SW480 (cell line): ENCODE measurements around the gene PAQR3.
"Not testable (repeated sequence)": the region's sequence is repeated elsewhere in the genome, so short reads cannot be mapped to it uniquely, and the experiment has no call there.

Source experiments
- DNase-seq: peaks from one replicate; pipeline ENCODE4 v3.0.0-alpha.2; 2016; ENCODE audit warnings: low spot score

PAQR3 gene

DNA sequence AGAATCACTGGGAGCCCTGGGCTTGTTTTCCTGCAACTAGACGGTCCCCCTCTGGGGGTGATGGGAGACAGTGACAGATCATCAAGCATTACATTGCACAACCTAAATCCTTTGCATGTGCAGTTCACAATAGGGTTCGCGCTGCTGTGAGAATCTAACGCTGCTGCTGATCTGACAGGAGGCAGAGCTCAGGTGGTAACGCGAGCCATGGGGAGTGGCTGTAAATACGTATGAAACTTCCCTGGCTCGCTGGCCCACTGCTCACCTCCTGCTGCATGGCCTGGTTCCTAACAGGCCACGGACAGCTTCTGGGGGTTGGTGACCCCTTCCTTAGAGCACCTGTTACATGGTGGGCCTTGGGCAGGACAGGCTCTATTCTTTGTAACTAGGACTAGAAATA lies 10.4 kb downstream of the PAQR3 start:
- DNase-seq = no peak

DNA sequence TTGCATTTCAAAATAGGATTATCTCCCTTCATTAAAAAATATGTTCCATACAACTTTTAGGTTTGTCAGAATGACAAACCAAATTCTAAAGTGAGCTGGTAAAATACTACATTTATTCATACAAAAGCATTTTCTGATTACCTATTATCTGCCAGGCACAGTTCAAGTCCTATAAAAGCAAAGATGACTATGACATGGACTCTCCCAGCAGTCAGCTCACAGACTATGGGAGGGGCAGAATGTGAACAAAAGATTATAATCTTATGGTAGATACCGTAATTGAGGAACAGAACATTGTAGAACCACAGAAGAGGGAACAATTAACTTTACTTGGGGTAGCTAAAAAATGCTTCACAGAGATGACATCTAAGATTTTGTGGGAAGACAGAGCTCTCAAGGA lies 12.4 kb downstream of the PAQR3 start:
- DNase-seq = no peak

DNA sequence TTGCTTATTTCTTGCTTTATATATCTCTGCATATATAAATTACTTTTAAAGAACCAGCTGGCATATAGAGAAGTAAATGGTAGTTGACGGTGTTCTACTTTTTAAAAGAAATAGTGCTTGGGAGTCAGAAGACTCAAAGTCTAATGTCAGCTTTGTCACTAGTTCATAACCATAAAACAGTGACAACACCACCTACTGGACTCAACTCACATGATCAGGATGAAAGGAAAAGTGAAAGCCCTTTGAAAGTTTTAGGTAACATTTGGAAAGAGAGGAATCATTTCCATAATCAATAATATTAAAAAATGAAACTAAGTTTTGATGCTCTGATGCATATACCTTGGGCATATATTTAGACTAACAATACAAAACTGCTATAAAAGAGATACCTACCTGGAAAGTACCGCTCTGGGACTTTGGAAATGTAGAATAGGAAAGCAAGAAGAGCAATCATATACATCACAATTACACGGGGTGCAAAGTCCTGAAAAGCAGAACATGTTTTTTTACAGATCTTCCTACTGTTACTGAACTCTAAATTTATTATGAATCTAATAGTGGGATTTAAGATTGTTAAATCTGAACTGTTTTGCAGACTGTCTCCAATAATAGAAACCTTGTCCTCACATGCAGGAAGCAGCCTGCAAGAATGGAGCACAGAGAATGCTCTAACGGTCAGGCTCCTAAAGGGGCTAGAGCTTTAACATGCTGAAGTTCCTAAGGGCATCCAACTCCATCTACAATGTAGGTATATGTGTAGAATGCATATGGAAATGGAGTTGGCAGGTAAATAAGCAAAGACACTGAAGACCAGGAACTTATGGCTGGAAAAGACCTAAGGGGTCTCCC lies 15.6 kb downstream of the PAQR3 start:
- DNase-seq = no peak

DNA sequence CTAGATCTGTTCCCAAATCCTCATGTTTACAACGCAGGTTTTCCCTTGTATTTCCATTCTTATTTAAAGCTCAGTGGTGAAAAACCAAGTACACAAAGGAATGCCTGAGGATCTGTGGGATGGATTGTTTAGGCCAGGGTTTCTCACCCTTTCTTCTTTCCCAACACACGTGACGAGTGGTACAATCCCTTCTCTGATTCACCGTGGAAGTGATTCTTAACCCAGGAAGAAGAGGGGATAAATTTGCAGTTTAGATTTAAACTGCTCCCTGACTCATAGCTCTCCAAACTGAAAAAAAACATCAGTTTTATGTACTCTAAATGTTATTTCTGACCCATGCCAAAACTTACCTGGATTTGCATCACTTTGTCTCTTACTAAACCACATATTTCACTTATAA lies 17.0 kb downstream of the PAQR3 start:
- DNase-seq = no peak

DNA sequence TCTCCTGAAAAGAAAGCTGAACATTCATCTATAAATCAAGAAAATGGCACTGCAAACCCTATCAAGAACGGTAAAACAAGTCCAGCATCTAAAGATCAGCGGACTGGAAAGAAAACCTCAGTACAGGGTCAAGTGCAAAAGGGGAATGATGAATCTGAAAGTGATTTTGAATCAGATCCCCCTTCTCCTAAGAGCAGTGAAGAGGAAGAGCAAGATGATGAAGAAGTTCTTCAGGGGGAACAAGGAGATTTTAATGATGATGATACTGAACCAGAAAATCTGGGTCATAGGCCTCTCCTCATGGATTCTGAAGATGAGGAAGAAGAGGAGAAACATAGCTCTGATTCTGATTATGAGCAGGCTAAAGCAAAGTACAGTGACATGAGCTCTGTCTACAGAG lies 28.6 kb downstream of the PAQR3 start:
- no peak for DNase-seq

DNA sequence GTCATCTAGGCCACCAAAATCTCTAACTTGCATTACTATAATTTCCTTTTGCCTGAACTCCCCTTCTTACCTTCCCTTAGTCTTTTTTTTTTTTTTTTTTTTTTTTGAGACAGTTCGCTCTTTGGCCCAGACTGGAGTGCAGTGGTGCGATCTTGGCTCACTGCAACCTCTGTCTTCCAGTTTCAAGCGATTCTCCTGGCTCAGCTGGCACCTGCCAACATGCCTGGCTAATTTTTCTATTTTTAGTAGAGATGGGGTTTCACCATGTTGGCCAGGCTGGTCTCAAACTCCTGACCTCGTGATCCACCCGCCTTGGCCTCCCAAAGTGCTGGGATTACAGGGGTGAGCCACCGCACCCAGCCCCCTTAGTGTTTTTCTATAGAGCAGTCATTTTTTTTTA lies 30.3 kb downstream of the PAQR3 start:
- not testable (repeated sequence) for DNase-seq

DNA sequence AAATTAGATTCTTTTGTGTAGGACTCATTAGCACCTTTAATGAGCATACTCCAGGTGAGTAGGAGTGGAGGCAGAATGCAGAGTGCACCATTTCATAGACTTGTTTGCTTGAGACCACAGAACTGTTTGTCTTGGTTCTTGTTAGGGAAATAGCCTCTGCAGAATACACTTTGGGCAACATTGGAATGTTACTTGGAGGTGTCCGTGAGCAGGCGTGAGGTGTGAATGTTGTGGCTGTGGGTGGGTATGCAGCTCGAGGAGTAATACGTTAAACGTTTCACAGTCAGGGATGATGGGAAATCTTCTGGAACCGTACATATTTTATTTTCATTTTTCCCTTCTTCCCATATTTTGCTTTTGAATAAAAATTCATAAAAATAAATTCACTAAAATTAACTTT lies 31.6 kb downstream of the PAQR3 start:
- no peak for DNase-seq

DNA sequence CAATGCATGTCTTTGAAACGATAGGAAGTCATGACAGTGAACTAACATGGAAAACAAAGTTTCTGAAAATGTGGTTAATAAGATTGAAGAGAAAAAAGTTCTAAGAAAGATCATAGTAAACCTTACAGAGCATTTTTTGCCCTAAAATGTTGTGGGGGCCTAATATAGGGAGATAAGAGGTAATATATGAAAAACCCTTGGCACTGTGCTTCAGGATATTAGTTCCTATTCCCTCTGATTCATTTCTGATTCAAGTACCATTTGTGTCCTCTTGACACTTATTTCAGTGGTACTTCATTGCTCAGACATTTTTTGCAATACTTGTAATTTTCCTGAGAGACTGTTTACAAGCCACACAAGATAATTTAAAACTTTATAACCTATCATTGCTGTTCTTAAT lies 35.1 kb downstream of the PAQR3 start:
- DNase-seq = no peak

DNA sequence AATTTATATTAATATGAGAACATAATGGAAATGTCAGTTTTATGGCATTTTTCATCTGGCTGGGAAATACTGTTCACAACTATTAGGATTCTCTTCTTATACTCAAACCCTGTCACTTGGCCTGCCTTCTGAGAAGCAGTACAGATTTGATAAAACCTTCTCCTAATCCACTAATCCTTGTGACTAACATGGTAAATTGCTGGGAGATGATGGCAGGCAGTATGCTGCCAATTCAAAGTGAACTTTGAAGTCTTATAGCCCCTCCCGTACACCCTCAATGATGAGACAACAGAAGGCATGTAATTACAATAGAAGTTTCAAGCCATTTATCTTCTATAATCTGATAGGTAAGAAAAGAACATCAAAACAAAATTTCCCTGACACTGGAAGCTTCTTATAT lies 36.9 kb downstream of the PAQR3 start:
- no peak for DNase-seq

DNA sequence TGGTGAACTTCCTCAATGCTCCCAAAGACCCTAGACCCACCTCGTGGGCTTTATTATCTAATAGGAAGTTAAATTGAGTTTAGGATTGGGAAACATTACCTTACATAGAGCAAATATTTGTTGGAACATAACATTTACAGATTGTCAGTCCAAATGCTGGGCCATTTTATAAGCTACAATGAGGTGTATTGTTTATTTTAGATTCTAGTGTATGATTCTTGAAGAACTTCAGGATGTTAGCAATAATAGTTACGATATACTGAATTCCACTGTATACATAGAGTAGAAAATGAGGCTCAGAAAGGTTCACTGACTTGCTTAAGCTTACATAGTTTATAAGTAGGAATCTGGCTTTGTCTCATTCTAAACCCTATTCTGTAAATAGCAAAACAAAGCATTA lies 37.4 kb downstream of the PAQR3 start:
- no peak for DNase-seq

DNA sequence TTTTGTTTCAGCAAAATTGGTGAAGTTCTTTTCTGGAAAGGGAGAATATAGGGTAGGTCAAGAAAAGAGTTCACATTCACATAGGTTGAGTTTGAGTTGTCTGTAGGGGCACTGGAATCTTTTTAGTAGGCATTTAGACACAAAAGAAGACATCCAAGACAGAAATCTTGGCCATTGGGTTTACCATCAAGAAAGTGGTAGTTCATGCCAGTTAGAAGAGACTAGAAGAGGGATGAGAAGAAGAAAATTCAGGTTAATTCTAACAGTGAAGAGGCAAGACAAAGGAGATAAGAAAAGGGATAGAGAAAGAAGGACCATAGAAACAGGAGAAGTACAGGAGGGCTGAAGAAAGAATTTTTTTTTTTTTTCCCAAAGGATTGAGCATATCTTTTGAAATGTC lies 39.9 kb downstream of the PAQR3 start:
- no peak for DNase-seq

DNA sequence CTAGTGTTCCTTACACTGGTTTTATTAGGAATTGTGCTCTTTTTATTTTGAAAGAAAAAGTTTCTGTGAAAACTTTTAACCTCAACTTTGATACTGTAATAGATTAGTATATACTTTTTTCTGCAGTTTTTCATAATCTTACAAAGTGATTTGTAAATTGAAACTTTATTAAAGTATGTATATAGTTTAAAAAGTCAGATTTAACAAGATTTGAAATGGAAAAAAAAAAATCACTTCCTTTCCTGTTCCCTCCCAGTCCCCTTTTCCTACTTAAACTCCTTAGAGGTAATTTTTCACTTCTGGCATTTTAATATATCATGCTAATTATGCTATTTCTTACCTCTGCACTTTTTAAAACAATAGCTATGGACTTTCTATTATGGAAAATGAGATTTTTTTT lies 49.3 kb downstream of the PAQR3 start:
- no peak for DNase-seq

DNA sequence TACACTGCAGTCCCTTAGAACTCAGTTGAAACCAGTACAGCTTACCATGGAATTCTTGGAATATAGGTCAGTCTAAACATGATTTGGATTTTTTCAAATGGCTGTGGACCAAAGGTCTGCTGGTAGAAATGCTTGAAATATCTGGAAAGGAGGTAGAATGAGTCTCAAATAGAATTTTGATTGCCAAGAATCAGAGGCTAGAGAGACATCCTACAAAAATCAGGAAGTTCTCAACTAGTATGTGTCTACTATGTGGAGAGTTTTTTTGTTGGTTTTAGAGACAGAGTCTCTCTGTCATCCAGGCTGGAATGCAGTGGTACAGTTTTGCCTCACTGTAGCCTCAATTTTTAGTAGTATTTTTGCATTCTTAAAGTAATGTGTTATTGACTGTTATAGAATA lies 53.6 kb downstream of the PAQR3 start:
- no peak for DNase-seq

DNA sequence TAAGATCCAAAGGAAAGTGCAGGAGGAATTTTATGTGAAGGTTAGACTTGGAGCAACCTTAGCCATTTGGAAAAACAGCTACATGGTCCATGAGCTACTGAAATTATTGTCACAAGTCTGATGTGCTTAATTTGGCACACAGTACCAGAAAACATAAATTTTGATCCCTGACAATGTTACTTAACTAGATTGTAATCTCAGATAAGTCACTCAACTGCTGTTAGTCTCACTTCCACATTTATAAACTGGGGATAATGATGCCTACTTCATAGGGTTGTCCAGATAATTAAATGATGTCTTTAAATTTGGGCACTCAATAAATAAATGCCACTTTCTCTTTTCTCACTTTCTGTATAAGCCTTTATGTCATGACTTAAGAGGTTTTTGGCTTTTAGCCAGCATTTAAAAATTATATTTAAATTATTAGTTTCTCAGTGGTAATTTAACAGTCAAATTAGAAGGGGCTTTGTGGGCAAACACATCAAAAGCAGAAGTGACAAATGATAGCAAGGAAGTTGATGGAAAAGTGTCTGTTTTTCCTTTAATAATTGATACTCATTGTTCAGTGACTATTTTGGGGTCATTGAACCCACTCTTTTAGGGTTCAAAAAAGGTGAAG lies 58.3 kb downstream of the PAQR3 start:
- DNase-seq = no peak

DNA sequence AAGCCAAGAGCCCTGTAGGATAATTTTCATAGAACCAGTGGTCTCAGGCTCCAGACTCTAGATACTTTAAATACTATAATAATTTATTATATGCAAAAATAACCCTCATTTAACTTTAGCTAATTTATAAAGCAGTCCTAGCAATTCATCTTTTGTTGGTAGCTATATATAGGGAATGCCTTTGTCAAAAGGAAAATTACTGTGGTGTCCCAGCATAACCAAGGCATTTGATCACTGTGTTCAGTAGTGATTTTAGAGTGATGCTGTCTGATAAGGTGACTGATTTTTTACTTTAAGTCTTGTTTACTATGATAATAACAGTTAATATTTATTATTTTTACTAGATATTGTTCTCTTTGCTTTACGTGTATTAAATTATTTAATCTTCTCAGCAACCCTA lies 61.2 kb downstream of the PAQR3 start:
- no peak for DNase-seq

DNA sequence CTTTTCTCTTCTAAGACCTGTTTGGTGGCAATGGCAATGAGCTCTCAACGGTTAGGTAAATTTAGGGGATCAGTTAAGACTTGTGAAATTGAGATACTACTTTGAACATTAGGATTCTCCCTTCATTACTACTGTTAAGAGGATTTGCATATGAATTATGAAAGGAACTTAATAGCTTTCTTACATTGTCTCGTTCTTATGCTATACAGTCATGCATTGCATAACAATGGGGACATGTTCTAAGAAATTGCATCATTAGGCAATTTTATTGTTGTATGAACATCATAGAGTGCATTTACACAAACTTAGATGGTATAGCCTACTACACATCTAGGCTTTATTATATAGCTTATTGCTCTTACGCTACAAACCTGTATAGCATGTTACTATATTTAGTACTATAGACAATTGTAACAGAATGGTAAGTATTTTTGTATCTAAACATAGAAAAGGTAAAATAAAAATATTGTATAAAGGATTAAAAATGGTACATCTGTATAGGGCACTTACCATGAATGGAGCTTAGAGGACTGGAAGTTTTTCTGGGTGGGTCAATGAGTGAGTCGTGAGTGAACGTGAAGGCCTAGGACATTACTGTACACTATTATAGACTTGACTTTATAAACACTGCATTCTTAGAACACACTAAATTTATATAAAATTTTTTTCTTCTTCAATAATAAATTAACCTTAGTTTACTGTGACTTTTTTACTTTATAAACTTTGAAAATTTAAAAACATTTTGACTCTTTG lies 62.5 kb downstream of the PAQR3 start:
- DNase-seq = no peak

DNA sequence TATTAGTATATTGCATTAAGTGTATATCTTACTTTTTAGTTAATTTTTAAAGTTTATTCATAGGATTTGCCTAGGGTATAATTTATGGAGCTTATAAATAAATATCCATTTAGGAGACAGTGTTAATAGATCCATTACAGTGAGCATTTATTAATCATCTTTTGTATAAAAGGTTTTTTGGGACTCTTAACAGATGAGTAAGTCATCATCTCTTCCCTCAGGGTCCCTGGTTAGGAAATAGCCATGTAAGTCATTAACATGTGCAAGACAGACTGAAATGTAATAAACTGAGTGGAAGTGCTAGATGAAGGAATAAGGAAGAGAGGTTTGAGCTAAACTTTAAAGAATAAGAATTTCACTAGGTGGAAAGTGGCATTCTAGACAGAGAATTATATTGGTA lies 69.2 kb downstream of the PAQR3 start:
- no peak for DNase-seq

DNA sequence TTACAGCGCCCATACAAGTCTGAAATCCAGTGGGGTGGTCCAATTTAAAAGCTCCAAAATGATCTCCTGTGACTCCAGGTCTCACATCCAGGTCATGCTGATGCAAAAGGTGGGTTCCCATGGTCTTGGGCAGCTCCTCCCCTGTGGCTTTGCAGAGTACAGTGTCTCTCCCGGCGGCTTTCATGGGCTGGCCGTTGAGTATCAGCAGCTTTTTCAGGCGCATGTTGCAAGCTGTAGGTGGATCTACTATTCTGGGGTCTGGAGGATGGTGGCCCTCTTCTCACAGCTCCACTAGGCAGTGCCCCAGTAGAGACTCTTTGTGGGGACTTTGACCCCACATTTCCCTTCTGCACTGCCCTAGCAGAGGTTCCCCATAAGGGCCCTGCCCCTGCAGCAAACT lies 70.5 kb downstream of the PAQR3 start:
- DNase-seq = not testable (repeated sequence)

DNA sequence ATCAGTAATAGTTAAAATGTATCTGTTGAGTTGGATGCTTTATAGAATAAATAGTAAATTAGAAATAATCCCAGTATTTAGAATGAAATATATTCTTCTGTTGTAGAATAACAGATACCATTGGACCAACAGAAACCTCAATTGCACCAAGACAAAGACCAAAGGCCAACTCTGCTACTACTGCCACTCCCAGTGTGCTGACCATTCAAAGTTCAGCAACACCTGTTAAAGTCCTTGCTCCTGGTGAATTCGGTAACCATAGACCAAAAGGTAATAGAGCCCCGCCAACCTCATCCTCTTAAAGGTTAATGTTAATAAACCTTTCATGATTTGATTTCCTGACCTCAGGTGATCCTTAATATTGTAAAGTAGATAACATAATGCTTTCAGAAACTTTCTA lies 73.8 kb downstream of the PAQR3 start:
- no peak for DNase-seq

DNA sequence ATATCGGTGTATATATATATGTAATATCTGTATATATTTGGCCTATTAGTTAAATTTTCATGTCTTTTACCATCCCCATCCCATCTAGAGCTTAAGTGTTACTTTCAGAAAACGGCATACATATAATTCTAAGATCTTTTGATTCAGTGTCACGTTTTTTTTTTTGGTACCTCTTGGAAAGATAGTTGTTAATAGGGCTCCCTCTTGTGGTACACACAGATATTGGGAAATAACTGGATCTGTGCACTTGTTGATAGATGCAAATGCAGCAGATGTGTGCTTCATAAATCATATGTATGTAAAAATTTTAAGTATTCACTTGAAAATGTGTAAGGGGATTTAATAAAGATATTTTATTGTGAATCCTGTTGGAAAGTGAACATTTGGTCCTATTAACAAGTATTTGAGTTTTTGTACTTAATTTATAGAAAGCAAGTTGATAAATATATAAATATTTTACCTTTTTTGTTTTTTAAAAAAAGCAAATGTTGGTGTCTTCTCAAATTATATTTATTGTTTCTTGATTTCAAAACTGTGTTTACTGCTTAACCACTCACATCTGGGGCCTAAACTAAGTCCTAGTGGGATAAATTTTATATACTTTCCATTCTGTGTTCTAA lies 74.7 kb downstream of the PAQR3 start:
- DNase-seq = peak; percentile 66

DNA sequence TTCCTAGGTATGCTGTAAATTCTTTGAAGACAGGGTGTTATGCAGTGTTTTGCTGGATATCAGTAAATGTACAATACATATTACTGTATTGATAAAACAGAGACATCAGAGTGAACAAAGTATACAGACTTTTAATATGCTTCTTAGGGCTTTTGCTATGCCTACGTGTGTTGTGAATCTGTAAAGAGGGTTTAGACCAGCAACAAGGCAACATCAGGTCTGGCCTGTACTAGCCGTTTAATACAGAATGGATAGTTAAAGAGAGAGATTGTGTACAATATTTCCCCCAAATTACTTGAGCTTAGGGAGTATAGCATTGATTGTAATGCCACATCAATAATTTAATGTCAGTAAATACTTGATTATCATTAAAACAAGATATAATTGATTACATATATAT lies 75.2 kb downstream of the PAQR3 start:
- DNase-seq = no peak

DNA sequence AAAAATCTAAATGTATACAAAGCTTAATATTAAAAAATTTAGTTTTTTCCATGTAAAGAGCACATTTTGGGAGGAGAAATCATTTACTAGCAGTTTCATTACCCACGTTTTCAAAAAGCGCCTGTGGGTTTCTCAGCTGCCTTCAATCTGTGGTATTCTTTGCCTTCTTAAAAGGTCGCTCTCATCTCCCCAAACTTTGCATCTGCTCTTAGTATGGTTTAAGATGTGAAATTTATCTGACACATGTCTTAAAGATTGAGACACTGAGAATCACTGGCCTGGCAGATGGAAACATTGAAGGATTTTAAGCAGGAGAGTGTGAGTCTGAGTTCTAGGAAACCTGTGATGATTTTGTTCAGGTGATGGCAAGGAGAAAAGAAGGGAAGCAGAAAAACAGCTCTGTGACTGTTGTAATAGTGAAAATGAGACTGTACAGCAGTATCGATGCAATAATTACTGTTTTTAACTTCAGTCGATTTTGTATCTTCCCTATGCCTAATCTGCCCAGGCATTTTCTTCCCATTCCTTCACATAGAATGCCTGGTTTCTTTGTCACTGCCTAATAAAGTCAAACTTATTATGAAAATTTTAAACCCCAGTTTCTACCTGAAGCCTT lies 75.9 kb downstream of the PAQR3 start:
- DNase-seq = no peak
